GM19099 (cell line): ENCODE measurements around the gene TRPC4AP.

Experiments
- POLR2A ChIP-seq: IDR thresholded peaks from 3 replicates; pipeline ENCODE4 v1.6.1; 2011; ENCODE audit warnings: low read depth; ENCODE audit not compliant: insufficient read length; ENCODE audit errors: extremely low read depth

Gene TRPC4AP

DNA sequence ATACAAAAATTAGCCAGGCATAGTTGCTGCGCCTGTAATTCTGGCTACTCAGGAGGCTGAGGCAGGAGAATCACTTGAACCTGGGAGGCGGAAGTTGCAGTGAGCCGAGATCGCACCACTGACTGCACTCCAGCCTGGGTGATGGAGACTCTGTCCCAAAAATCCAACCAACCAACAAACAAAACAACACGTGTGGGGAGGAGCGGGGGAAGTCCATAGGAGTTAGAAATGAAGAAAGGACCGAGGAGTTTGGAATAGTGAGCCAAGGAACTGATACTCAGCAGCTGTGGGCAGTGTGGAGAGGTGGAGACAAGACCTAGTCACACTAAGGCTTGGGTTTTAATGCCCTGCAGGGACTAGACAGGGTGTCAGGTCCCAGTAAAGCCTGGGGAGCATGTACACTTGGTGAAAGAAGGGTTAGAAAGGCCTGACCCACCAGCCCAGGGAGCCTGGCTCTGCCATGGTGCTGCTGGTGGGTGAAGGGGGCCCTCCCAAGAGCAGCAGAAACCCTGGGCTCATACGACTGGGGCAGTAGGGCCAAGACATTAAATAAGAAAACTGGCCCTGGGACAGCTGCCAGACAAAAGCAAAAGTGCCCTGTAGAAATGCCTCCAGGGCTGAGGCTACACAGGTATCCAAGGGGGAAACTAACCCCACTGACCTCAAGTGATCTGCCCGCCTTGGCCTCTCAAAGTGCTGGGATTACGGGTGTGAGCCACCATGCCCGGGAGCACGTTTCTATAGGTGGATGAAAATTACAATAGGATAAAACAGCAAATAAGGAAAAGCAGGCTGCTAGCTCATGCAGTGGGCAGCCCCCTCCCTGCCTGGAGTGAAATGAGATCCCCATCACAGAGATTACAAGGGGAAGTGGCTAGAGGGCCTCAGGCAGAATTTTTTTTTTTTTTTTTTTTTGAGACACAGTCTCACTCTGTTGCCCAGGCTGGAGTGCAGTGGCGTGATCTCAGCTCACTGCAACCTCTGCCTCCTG lies 78.9 kb downstream of the TRPC4AP start:
- TF ChIP-seq POLR2A, result no peak

DNA sequence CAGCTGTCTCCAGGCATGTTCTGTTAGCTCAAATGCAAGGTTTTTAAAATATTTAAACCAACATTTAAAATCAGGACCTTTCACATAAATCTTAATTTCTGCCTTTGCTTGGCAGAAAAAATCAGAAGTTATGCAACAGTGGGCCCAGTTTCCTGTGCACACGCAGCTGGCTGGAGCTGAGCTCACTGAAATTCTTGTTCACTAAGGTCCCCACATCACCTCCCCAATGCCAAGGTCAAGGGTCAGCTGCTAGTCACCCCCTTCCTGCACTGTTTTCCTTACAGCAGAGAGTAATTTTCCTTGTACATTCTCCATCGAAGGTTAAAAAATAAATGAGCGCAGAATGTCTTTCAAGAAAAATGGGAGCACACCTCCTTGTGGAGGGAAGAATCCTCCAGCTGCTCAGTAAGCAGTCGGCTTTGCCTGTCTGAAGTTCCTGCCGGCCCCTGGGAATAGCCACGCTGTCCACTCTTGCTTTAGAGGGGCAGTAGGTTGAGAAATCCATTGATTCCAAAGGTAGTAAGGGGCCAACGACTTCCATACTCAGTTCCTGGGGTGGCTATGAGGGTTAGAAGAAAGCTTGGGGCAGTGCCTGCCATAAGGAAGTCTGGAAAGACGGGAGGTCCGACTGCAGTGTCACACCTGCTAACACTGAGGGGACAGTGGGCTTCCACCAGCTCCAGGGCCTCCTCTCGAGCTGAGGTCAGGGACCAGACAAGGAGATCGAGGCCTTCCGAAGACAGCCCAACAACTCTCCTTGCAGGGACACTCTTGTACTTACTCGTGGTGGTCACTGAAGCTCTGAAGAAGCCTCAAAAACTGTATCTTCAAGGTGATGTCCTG lies 80.2 kb downstream of the TRPC4AP start:
- no peak for TF ChIP-seq POLR2A

- TF ChIP-seq POLR2A, result no peak
Measured at GRCh38 chr20:35011589-35012226, 80.9 kb downstream of the TRPC4AP start.

DNA sequence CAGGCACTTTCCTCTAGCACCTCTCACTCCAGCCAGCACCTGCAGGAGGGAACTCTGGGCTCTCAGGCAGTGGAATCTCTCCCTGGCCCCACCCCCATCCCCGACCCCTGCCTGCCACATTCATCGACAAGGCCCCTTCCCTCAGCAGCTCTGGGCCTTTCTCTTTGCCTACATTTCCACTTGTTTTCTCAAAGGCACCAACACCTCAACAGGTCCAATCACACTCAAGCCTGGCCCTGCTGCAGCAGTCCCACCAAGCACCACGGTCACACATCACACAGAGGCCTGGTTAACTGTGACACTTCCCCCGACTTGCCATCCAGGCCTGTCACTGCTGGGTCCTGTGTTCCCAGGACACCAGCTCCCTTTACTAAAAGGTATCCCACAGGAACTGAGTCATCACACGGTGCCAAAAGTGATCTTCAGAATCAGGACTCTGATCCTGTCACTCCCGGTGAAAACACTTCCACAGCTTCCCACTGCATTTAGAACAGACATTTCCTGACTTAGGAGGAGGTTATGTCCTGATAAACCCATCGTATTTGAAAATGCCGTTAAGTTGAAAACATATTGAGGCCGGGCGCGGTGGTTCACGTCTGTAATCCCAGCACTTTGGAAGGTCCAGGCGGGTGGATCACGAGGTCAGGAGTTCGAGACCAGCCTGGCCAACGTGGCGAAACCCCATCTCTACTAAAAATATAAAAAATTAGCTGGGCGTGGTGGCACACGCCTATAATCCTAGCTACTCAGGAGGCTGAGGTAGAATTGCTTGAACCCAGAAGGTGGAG lies 82.0 kb downstream of the TRPC4AP start:
- no peak for TF ChIP-seq POLR2A

GRCh38 chr20:35009665-35010328 lies 82.8 kb downstream of the TRPC4AP start:
- TF ChIP-seq POLR2A, result no peak

- no peak for TF ChIP-seq POLR2A
Measured at GRCh38 chr20:35008411-35009342, 83.9 kb downstream of the TRPC4AP start.

DNA sequence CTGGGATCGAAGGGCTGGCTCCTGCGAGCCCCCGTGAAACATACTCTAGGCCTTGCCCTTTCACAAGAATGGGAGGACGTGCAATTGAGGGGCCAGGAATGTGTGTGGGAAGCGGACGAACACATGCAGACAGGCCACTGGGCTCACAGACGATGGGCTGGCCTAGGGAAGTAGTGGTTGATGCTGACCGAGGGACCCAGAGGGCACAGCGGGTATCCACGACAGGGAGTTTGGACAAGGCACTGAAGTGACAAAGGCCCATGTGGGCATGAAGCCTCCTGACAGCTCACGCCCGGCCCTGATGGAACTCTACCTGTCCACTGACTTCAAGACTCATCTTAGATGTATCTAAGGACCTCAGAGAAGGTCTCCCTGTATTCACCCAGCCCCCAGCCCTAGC lies 84.7 kb downstream of the TRPC4AP start:
- no peak for TF ChIP-seq POLR2A

GRCh38 chr20:35007413-35007812 lies 85.2 kb downstream of the TRPC4AP start:
- no peak for TF ChIP-seq POLR2A

GRCh38 chr20:35006531-35006971 lies 86.1 kb downstream of the TRPC4AP start:
- TF ChIP-seq POLR2A, result no peak

DNA sequence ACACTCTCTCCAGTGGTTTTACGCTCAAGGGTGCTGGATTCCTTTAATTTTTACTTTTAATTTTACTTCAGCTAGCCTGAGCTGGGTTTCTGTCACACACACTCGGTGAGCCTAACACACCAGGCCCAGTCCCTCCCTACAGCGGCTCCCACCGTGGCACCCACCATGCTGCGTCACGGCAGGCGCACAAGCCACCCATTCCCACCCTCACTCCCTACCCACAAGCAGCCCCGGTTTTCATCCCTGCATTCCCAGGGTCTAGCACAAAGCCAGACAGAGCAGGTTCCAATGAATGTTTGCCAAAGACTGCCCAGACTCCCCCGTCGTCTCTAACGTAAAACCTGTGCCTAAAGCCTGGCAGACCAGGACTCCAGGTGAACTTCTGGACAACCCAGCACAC lies 86.6 kb downstream of the TRPC4AP start:
- TF ChIP-seq POLR2A, result no peak

GRCh38 chr20:35005463-35005961 lies 87.1 kb downstream of the TRPC4AP start:
- no peak for TF ChIP-seq POLR2A

GRCh38 chr20:35004749-35005462 lies 87.7 kb downstream of the TRPC4AP start:
- TF ChIP-seq POLR2A, result no peak
